Gastrocnemius medialis (tissue), 4 donors: ENCODE data around the gene FBRSL1. TPM values are rescaled to one million over a fixed set of nuclear protein-coding genes. Genes with fewer than 3 reads are reported as not detected.

ENCODE experiments used
- ATAC-seq, 2 donors: fragments of 150-250 bp; one replicate each; pipeline ENCODE4 v1.9.1; 2016
- DNase-seq, 2 donors: peaks; one replicate each; pipeline ENCODE4 v3.0.0-alpha.2; 2019
- H3K27ac ChIP-seq, 4 donors: fragments of 200-600 bp; sonication (generic); 1 replicate in 1 of 4; 2 replicates in 3 of 4; pipeline ENCODE4 v1.5.1; 2016 to 2018; ENCODE audit warnings: mild to moderate bottlenecking in 2 of 4, moderate library complexity in 1 of 4
- H3K27me3 ChIP-seq, 3 donors: fragments of 200-600 bp; sonication (generic) in 2 of 3; 1 replicate in 1 of 3; 2 replicates in 2 of 3; pipeline versions ENCODE4 v1.5.1 to v1.6.0; 2016 to 2019; ENCODE audit warnings: mild to moderate bottlenecking in 1 of 3, moderate library complexity in 1 of 3
- H3K36me3 ChIP-seq, 2 donors: fragments of 200-600 bp; sonication (generic) in 1 of 2; one replicate each; pipeline ENCODE4 v1.5.1; 2017 to 2018
- H3K4me1 ChIP-seq, 2 donors: fragments of 200-600 bp; sonication (generic) in 1 of 2; one replicate each; pipeline ENCODE4 v1.5.1; 2016 to 2017; ENCODE audit warnings: mild to moderate bottlenecking in 2 of 2
- H3K4me3 ChIP-seq, 4 donors: fragments of 200-600 bp; sonication (generic) in 3 of 4; 1 replicate in 1 of 4; 2 replicates in 3 of 4; pipeline ENCODE4 v1.5.1; 2016 to 2019; ENCODE audit warnings: mild to moderate bottlenecking in 2 of 4
- H3K9me3 ChIP-seq, 3 donors: fragments of 200-600 bp; sonication (generic) in 2 of 3; 1 replicate in 1 of 3; 2 replicates in 2 of 3; pipeline ENCODE4 v1.5.1; 2016 to 2019
- CTCF ChIP-seq, 5 experiments: fragments of 450-650 bp in 3 of 5; fragments of 200-600 bp in 2 of 5; sonication (generic) in 2 of 5; IDR thresholded peaks in 4 of 5; conservative IDR thresholded peaks in 1 of 5; 1 replicate in 4 of 5; 2 replicates in 1 of 5; pipeline ENCODE4 v1.5.1; 2016 to 2019; ENCODE audit warnings: antibody characterized with exemption in 5 of 5, mild to moderate bottlenecking in 3 of 5, moderate library complexity in 3 of 5
- POLR2A ChIP-seq, 2 donors: fragments of 450-650 bp; IDR thresholded peaks; one replicate each; pipeline ENCODE4 v1.6.1; 2017; ENCODE audit warnings: antibody characterized with exemption in 2 of 2, mild to moderate bottlenecking in 2 of 2, moderate library complexity in 2 of 2
- in situ Hi-C, 4 donors: fragments of 200-750 bp; cut with MboI; loops; one replicate each; pipeline versions ENCODE4 v1.15.0 to v1.8.0; 2017; ENCODE audit warnings: low sequenced_read_pairs in 4 of 4
- intact Hi-C: fragments of 100-400 bp; cut with DNase I; formaldehyde crosslinking; loops from one replicate; pipeline ENCODE4 v1.15.1; 2023; ENCODE audit warnings: low total_unique reads
- total RNA-seq, 4 donors: library from RNA; depleted of rRNA; stranded (reverse); fragments of >200 nt; gene quantifications; one replicate each; pipeline versions ENCODE4 v1.1.0 to v1.2.3, GENCODE V29; 2016

The FBRSL1 gene
- total RNA-seq, 4 donors from 2014 or later: 8.4 to 29.4 (median 22.8) TPM

GRCh38 chr12:132479291-132479690, 10.7 kb upstream of the FBRSL1 start:
- intact Hi-C loops: no loop called here
- DNase-seq (no peak), ATAC-seq (no peak)
- in situ Hi-C loops: no loop called here
- Histone ChIP-seq H3K4me1 (no peaks in the 10 kb centered on the region), H3K27me3 (peaks cover 0 to 4% (median 0%) of the 10 kb centered on the region in 3 donors), H3K27ac (no peak overlapping the region), H3K36me3 (no peaks in the 10 kb centered on the region), H3K9me3 (no peaks in the 10 kb centered on the region), H3K4me3 (no peak overlapping the region)
- no peak for TF ChIP-seq POLR2A (IDR thresholded peaks at IDR 0.05)
- no peak for TF ChIP-seq CTCF (IDR thresholded peaks at IDR 0.05 in 4 of 5, conservative IDR thresholded peaks at IDR 0.05 in 1 of 5)

- Histone ChIP-seq H3K9me3 (no peaks in the 10 kb centered on the region), H3K4me1 (no peaks in the 10 kb centered on the region), H3K27ac (no peak overlapping the region), H3K4me3 (no peak overlapping the region), H3K27me3 (peaks cover 0 to 4% (median 0%) of the 10 kb centered on the region in 3 donors), H3K36me3 (no peaks in the 10 kb centered on the region)
- intact Hi-C loops: no loop called here
- TF ChIP-seq CTCF (IDR thresholded peaks at IDR 0.05 in 4 of 5, conservative IDR thresholded peaks at IDR 0.05 in 1 of 5): no peak
- TF ChIP-seq POLR2A (IDR thresholded peaks at IDR 0.05): no peak
- in situ Hi-C loops: no loop called here
- no peak for ATAC-seq
- no peak for DNase-seq
Observed at GRCh38 chr12:132479938-132480622, 9.9 kb upstream of the FBRSL1 start.

- DNase-seq: no peak
- H3K4me3 ChIP-seq: no peak overlapping the region
Observed at GRCh38 chr12:132480623-132481132, 9.3 kb upstream of the FBRSL1 start.

GRCh38 chr12:132481345-132481744, 8.6 kb upstream of the FBRSL1 start:
- Histone ChIP-seq H3K27ac (no peak overlapping the region), H3K4me1 (no peaks in the 10 kb centered on the region), H3K9me3 (no peaks in the 10 kb centered on the region), H3K4me3 (no peak overlapping the region), H3K27me3 (peaks cover 0 to 4% (median 0%) of the 10 kb centered on the region in 3 donors), H3K36me3 (no peaks in the 10 kb centered on the region)
- in situ Hi-C loops: no loop called here
- DNase-seq (no peak), ATAC-seq (no peak)
- intact Hi-C loops: no loop called here
- TF ChIP-seq CTCF (IDR thresholded peaks at IDR 0.05 in 4 of 5, conservative IDR thresholded peaks at IDR 0.05 in 1 of 5) (no peak), POLR2A (IDR thresholded peaks at IDR 0.05) (no peak)

More at GRCh38 chr12:132480623-132481132, 9.3 kb upstream of the FBRSL1 start:
- Histone ChIP-seq H3K9me3 (no peaks in the 10 kb centered on the region), H3K4me1 (no peaks in the 10 kb centered on the region), H3K27me3 (peaks cover 0 to 4% (median 0%) of the 10 kb centered on the region in 3 donors), H3K27ac (no peak overlapping the region), H3K36me3 (no peaks in the 10 kb centered on the region)
- ATAC-seq: no peak
- TF ChIP-seq CTCF (IDR thresholded peaks at IDR 0.05 in 4 of 5, conservative IDR thresholded peaks at IDR 0.05 in 1 of 5) (no peak), POLR2A (IDR thresholded peaks at IDR 0.05) (no peak)
- in situ Hi-C loops (no loop called here), intact Hi-C loops (no loop called here)
